SK-N-SH treated with all-trans-retinoic acid at 6 μM for 48 hours (cell line): ENCODE measurements around the gene KCNMA1.
A peak's percentile ranks its signal among the peaks of the same experiment; 100 is the strongest.

Experiments
- ATAC-seq: fragments of 200-7000 bp; cut with Tn5 transposase; 3 replicates; pipeline ENCODE4 v1.9.1; 2020; ENCODE audit warnings: mild to moderate bottlenecking, moderate library complexity
- ARNTL ChIP-seq: fragments of 450-650 bp; formaldehyde crosslinking; IDR thresholded peaks from 2 replicates; pipeline ENCODE4 v1.5.0; 2020; ENCODE audit warnings: low read depth, mild to moderate bottlenecking, moderate library complexity, borderline replicate concordance
- BACH2 ChIP-seq: fragments of 250-450 bp; sonication (Bioruptor Pico); IDR thresholded peaks from 2 replicates; pipeline ENCODE4 v1.9.0; 2021; ENCODE audit warnings: mild to moderate bottlenecking, borderline replicate concordance
- CREB5 ChIP-seq: fragments of 250-450 bp; sonication (Bioruptor Pico); IDR thresholded peaks from 2 replicates; pipeline ENCODE4 v1.5.1; 2020; ENCODE audit warnings: low read depth, mild to moderate bottlenecking, moderate library complexity
- CSDC2 ChIP-seq: fragments of 250-450 bp; sonication (Bioruptor Pico); IDR thresholded peaks from 2 replicates; pipeline ENCODE4 v1.5.0; 2020; ENCODE audit warnings: mild to moderate bottlenecking, moderate library complexity
- CSRNP3 ChIP-seq: fragments of 250-450 bp; sonication (Bioruptor Pico); IDR thresholded peaks from 2 replicates; pipeline ENCODE4 v1.5.1; 2021; ENCODE audit warnings: mild to moderate bottlenecking, moderate library complexity
- ESRRG ChIP-seq: fragments of 250-450 bp; sonication (Bioruptor Pico); IDR thresholded peaks from 2 replicates; pipeline ENCODE4 v1.6.1; 2021; ENCODE audit warnings: mild to moderate bottlenecking
- GLIS3 ChIP-seq: fragments of 250-450 bp; sonication (Bioruptor Pico); IDR thresholded peaks from 2 replicates; pipeline ENCODE4 v1.5.0; 2020; ENCODE audit warnings: mild to moderate bottlenecking, moderate library complexity
- ISL1 ChIP-seq: fragments of 250-450 bp; sonication (Bioruptor Pico); IDR thresholded peaks from 2 replicates; pipeline ENCODE4 v2.1.2; 2022; ENCODE audit warnings: mild to moderate bottlenecking, moderate library complexity
- OSR1 ChIP-seq: fragments of 250-450 bp; sonication (Bioruptor Pico); IDR thresholded peaks from 2 replicates; pipeline ENCODE4 v1.8.0; 2022; ENCODE audit warnings: moderate library complexity, mild to moderate bottlenecking, inconsistent platforms
- PATZ1 ChIP-seq: fragments of 250-450 bp; sonication (Bioruptor Pico); IDR thresholded peaks from 2 replicates; pipeline ENCODE4 v1.8.0; 2020; ENCODE audit warnings: mild to moderate bottlenecking, moderate library complexity, borderline replicate concordance
- POU6F1 ChIP-seq: fragments of 250-450 bp; sonication (Bioruptor Pico); IDR thresholded peaks from 2 replicates; pipeline ENCODE4 v1.8.0; 2021; ENCODE audit warnings: low read depth, mild to moderate bottlenecking, moderate library complexity, borderline replicate concordance
- PPARA ChIP-seq: fragments of 250-450 bp; sonication (Bioruptor Pico); IDR thresholded peaks from 2 replicates; pipeline ENCODE4 v1.5.0; 2020; ENCODE audit warnings: mild to moderate bottlenecking, borderline replicate concordance
- RARB ChIP-seq: fragments of 250-450 bp; sonication (Bioruptor Pico); IDR thresholded peaks from 2 replicates; pipeline ENCODE4 v1.8.0; 2021; ENCODE audit warnings: mild to moderate bottlenecking, moderate library complexity
- SNAI2 ChIP-seq: fragments of 250-450 bp; sonication (Bioruptor Pico); IDR thresholded peaks from 2 replicates; pipeline ENCODE4 v1.5.0; 2020; ENCODE audit warnings: mild to moderate bottlenecking, moderate library complexity
- TCF4 ChIP-seq: fragments of 250-450 bp; sonication (Bioruptor Pico); IDR thresholded peaks from 2 replicates; pipeline ENCODE4 v1.8.0; 2021; ENCODE audit warnings: mild to moderate bottlenecking, moderate library complexity, borderline replicate concordance
- TOX ChIP-seq: fragments of 250-450 bp; sonication (Bioruptor Pico); IDR thresholded peaks from 2 replicates; pipeline ENCODE4 v1.8.0; 2021; ENCODE audit warnings: mild to moderate bottlenecking, moderate library complexity, borderline replicate concordance
- TSHZ2 ChIP-seq: fragments of 250-450 bp; sonication (Bioruptor Pico); IDR thresholded peaks from 2 replicates; pipeline ENCODE4 v1.5.0; 2020; ENCODE audit warnings: mild to moderate bottlenecking, moderate library complexity
- ZC3H10 ChIP-seq: fragments of 250-450 bp; sonication (Bioruptor Pico); IDR thresholded peaks from 2 replicates; pipeline ENCODE4 v1.5.1; 2021; ENCODE audit warnings: mild to moderate bottlenecking, moderate library complexity
- ZFP3 ChIP-seq: fragments of 250-450 bp; sonication (Bioruptor Pico); IDR thresholded peaks from 2 replicates; pipeline ENCODE4 v1.5.0; 2020; ENCODE audit warnings: mild to moderate bottlenecking, moderate library complexity
- ZFP30 ChIP-seq: fragments of 450-650 bp; formaldehyde crosslinking; IDR thresholded peaks from 2 replicates; pipeline ENCODE4 v1.5.0; 2022; ENCODE audit warnings: mild to moderate bottlenecking, moderate library complexity
- ZNF565 ChIP-seq: fragments of 450-650 bp; formaldehyde crosslinking; conservative IDR thresholded peaks from 2 replicates; pipeline ENCODE4 v1.5.0; 2020; ENCODE audit warnings: low read depth, mild to moderate bottlenecking, moderate library complexity
- ZNF70 ChIP-seq: fragments of 450-650 bp; formaldehyde crosslinking; IDR thresholded peaks from 2 replicates; pipeline ENCODE4 v1.5.0; 2020; ENCODE audit warnings: mild to moderate bottlenecking, moderate library complexity
- ZNF8 ChIP-seq: fragments of 450-650 bp; formaldehyde crosslinking; IDR thresholded peaks from 2 replicates; pipeline ENCODE4 v1.5.0; 2020; ENCODE audit warnings: mild to moderate bottlenecking, moderate library complexity

KCNMA1 gene

GRCh38 chr10:77641788-77642397, 4.3 kb upstream of the KCNMA1 start:
- TF ChIP-seq GLIS3 (CRISPR knock-in tag) (no peak), ISL1 (CRISPR knock-in tag) (no peak), CREB5 (CRISPR knock-in tag) (no peak), SNAI2 (CRISPR knock-in tag) (no peak), TOX (no peak), RARB (no peak), OSR1 (CRISPR knock-in tag) (no peak), PATZ1 (CRISPR knock-in tag) (no peak), ZNF565 (CRISPR knock-in tag) (no peak), ZNF70 (CRISPR knock-in tag) (no peak), TCF4 (no peak)
- ATAC-seq = peak; percentile 49

- ATAC-seq = peak; percentile 6; the same call in 2 of the 3 replicates
- TF ChIP-seq CSDC2 (CRISPR knock-in tag) (no peak), ZNF70 (CRISPR knock-in tag) (no peak)
- TF ChIP-seq, all 23 proteins: peak for 0
Measured at GRCh38 chr10:77641344-77641743, 3.7 kb upstream of the KCNMA1 start.

GRCh38 chr10:77640167-77640566, 2.6 kb upstream of the KCNMA1 start:
- TF ChIP-seq ZC3H10 (CRISPR knock-in tag) (no peak), CSRNP3 (CRISPR knock-in tag) (no peak), TOX (no peak), TCF4 (no peak)
- no peak for ATAC-seq

- no peak for TF ChIP-seq ISL1 (CRISPR knock-in tag)
- no peak for TF ChIP-seq PATZ1 (CRISPR knock-in tag)
- TF ChIP-seq ZFP3 = no peak
- TF ChIP-seq TSHZ2 (CRISPR knock-in tag) = no peak
- no peak for TF ChIP-seq ZNF8 (CRISPR knock-in tag)
- no peak for TF ChIP-seq ESRRG (CRISPR knock-in tag)
- TF ChIP-seq SNAI2 (CRISPR knock-in tag) = no peak
- TF ChIP-seq ZNF70 (CRISPR knock-in tag) = no peak
- TF ChIP-seq BACH2 (CRISPR knock-in tag) = no peak
- no peak for TF ChIP-seq CSDC2 (CRISPR knock-in tag)
- TF ChIP-seq PPARA = no peak
- no peak for TF ChIP-seq POU6F1 (CRISPR knock-in tag)
- TF ChIP-seq CREB5 (CRISPR knock-in tag) = no peak
- no peak for TF ChIP-seq ZNF565 (CRISPR knock-in tag)
- TF ChIP-seq ARNTL (CRISPR knock-in tag) = no peak
- no peak for TF ChIP-seq OSR1 (CRISPR knock-in tag)
- no peak for TF ChIP-seq ZFP30 (CRISPR knock-in tag)
- TF ChIP-seq, all 23 proteins: peak for 0
- no peak for ATAC-seq
Measured at GRCh38 chr10:77639756-77640155, 2.1 kb upstream of the KCNMA1 start.
